Heart left ventricle (tissue), 13 donors: ENCODE results near the gene LIN7C.

Experiments used
- CTCF ChIP-seq, 12 donors: fragments of 200-600 bp; sonication (generic) in 4 of 12; IDR thresholded peaks; one replicate each; pipeline versions ENCODE4 v1.5.0 to v1.8.0; 2018 to 2022; ENCODE audit warnings: antibody characterized with exemption in 12 of 12, mild to moderate bottlenecking in 5 of 12
- POLR2A ChIP-seq, 2 donors: fragments of 450-650 bp; IDR thresholded peaks; one replicate each; pipeline ENCODE4 v1.6.1; 2017; ENCODE audit warnings: antibody characterized with exemption in 2 of 2, mild to moderate bottlenecking in 2 of 2, moderate library complexity in 2 of 2
- donor health status: ischemic (EF 13 %, LVEDD 7.1; RV severe dilation, severe dysfunction).
- donor health status: DM: no; HTN: yes; CAD: no.
- donor health status: DM: no; HTN: no; CAD: no.
- donor health status: ischemic (EF 25% LVEDD 6.9; RV normal size, moderate dysfunction).
- donor health status: ischemic (EF 25% LVEDD 5.7; RV mildly dilated, moderate dysfunction).
- donor health status: ischemic (EF 35%, LVEDD 5.7; RV mildly dilated, moderate dysfunction).
- donor health status: nonischemic (EF 11% LVEDD 7.7; RV severe dilation, severe dysfunction).
- donor health status: DM: yes; HTN: yes; CAD: no.
- donor health status: PGD.
- donor health status: ischemic (EF 29% LVEDD 5.4; RV normal size, mild dysfunction).
- donor health status: nonischemic (EF 23%, LVEDD 6.1; RV moderate dilation, normal function).

- TF ChIP-seq CTCF (IDR thresholded peaks at IDR 0.05) (no peak), POLR2A (IDR thresholded peaks at IDR 0.05) (no peak)
Observed at GRCh38 chr11:27551127-27551526, 44.6 kb upstream of the LIN7C start.
